Hepatocyte (in vitro differentiated cells): Measurements from ENCODE around the gene DGCR2.

Experiments
- EZH2 ChIP-seq: fragments of 200-600 bp; sonication (generic); IDR thresholded peaks from 2 replicates; pipeline ENCODE4 v1.6.1; 2016; ENCODE audit warnings: antibody characterized with exemption, mild to moderate bottlenecking, borderline replicate concordance
- TF ChIP-seq, protein P1 (sequence below): fragments of 200-600 bp; sonication (generic); IDR thresholded peaks from 2 replicates; pipeline ENCODE4 v1.5.1; 2016; ENCODE audit warnings: antibody characterized with exemption, mild to moderate bottlenecking; ENCODE audit not compliant: poor library complexity

DNA sequence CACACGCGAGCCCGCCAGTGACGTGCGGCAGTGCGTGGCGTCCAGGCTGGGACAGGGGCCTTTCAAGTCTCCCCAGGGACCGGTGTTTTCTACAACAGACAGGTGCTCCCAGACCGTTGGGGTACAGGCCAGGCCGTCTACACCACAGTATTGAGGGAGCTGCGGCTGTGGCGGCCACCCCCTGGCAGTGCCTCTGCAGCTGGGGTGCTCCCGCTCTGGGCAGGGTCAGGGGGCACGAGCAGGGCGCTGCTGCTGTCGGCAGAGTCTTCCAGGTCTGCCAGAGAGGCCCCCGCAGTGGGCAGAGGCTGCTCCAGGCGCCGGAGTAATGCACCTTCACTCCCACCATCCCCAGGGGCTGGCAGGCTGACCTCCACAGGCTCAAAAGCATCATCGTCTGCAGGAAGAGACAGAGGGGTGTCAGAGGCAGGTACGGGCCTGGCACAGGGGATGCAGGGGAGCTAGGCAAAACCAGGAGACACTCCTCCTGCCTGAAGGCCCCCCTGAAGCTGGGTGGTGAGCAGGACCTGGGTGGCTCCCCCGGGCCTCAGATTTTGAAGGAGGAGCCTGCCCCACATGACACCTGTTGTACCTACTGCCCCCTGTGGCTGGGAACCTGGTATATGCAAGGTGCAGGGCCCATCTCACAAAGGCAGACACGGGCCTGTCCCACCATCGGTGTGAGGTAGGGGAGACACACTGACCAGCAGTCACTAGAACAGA lies 83.3 kb downstream of the DGCR2 start:
- TF ChIP-seq, protein P1, sequence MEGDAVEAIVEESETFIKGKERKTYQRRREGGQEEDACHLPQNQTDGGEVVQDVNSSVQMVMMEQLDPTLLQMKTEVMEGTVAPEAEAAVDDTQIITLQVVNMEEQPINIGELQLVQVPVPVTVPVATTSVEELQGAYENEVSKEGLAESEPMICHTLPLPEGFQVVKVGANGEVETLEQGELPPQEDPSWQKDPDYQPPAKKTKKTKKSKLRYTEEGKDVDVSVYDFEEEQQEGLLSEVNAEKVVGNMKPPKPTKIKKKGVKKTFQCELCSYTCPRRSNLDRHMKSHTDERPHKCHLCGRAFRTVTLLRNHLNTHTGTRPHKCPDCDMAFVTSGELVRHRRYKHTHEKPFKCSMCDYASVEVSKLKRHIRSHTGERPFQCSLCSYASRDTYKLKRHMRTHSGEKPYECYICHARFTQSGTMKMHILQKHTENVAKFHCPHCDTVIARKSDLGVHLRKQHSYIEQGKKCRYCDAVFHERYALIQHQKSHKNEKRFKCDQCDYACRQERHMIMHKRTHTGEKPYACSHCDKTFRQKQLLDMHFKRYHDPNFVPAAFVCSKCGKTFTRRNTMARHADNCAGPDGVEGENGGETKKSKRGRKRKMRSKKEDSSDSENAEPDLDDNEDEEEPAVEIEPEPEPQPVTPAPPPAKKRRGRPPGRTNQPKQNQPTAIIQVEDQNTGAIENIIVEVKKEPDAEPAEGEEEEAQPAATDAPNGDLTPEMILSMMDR, result no peak
- no peak for TF ChIP-seq EZH2
